Testis (tissue), 2 donors: ENCODE measurements around the gene TMEM186.

Source experiments
- POLR2A ChIP-seq: fragments of 450-650 bp; IDR thresholded peaks from one replicate; pipeline ENCODE4 v1.6.1; 2017; ENCODE audit warnings: antibody characterized with exemption, mild to moderate bottlenecking, moderate library complexity
- TF ChIP-seq, protein P1 (sequence below), 3 experiments: fragments of 450-650 bp in 2 of 3; fragments of 200-600 bp in 1 of 3; sonication (generic) in 1 of 3; IDR thresholded peaks; one replicate each; pipeline ENCODE4 v1.5.1; 2016 to 2019; ENCODE audit warnings: antibody characterized with exemption in 3 of 3, mild to moderate bottlenecking in 2 of 3, moderate library complexity in 1 of 3

DNA sequence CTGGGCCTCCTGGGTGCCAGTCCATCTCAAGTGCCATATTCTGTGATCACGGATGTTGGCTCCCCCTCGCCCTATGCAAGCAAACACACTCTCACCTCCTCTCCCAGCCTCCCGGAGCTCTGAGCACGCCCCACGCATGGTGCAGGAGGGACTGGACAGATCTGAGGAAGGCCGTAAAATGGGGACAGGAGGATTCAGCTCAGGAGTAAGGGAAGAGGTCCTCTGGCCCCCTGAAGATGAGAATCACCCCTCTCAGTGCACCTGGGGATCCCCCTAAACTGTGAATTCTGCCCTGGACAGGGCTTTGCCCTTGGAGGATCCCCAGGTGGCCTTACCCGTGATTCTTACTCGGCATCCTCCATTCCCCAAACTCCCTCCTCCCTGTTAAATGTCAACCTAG is 15.6 kb downstream of the TMEM186 start:
- TF ChIP-seq, protein P1, sequence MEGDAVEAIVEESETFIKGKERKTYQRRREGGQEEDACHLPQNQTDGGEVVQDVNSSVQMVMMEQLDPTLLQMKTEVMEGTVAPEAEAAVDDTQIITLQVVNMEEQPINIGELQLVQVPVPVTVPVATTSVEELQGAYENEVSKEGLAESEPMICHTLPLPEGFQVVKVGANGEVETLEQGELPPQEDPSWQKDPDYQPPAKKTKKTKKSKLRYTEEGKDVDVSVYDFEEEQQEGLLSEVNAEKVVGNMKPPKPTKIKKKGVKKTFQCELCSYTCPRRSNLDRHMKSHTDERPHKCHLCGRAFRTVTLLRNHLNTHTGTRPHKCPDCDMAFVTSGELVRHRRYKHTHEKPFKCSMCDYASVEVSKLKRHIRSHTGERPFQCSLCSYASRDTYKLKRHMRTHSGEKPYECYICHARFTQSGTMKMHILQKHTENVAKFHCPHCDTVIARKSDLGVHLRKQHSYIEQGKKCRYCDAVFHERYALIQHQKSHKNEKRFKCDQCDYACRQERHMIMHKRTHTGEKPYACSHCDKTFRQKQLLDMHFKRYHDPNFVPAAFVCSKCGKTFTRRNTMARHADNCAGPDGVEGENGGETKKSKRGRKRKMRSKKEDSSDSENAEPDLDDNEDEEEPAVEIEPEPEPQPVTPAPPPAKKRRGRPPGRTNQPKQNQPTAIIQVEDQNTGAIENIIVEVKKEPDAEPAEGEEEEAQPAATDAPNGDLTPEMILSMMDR (IDR thresholded peaks at IDR 0.05) = no peak
- TF ChIP-seq POLR2A = no peak
